Nephron (organoid): ENCODE data around the gene ZSCAN9.

Source experiments
- H3K27ac Mint-ChIP-seq, 3 experiments: 2 replicates each; pipeline ENCODE4 v1.8.0; 2020; ENCODE audit warnings: mixed read lengths in 3 of 3, mild to moderate bottlenecking in 2 of 3, moderate library complexity in 1 of 3
- H3K27me3 Mint-ChIP-seq: 2 replicates; pipeline ENCODE4 v1.8.0; 2021; ENCODE audit warnings: low read depth, mild to moderate bottlenecking, moderate library complexity, mixed read lengths
- H3K36me3 Mint-ChIP-seq: 2 replicates; pipeline ENCODE4 v1.8.0; 2020; ENCODE audit warnings: low read depth, mixed read lengths
- H3K4me1 Mint-ChIP-seq: 2 replicates; pipeline ENCODE4 v1.8.0; 2020; ENCODE audit warnings: mixed read lengths
- H3K4me3 Mint-ChIP-seq, 3 experiments: 2 replicates each; pipeline ENCODE4 v1.8.0; 2020; ENCODE audit warnings: mild to moderate bottlenecking in 3 of 3, mixed read lengths in 3 of 3, moderate library complexity in 2 of 3
- H3K9me3 Mint-ChIP-seq: 2 replicates; pipeline ENCODE4 v1.8.0; 2020; ENCODE audit warnings: mixed read lengths
- TF ChIP-seq, protein P1 (sequence below), 3 experiments: fragments of 200-600 bp; sonication (generic); IDR thresholded peaks; one replicate each; pipeline ENCODE4 v1.5.0; 2021; ENCODE audit warnings: antibody characterized with exemption in 3 of 3; ENCODE audit not compliant: unreplicated experiment in 3 of 3

ZSCAN9 gene

GRCh38 chr6:28254121-28254519 is 29.0 kb downstream of the ZSCAN9 start:
- no peaks in the 10 kb centered on the region for H3K27me3 Mint-ChIP-seq
- peak overlapping the region in 1 of 3 experiments; percentile 38 for H3K4me3 Mint-ChIP-seq
- TF ChIP-seq, protein P1, sequence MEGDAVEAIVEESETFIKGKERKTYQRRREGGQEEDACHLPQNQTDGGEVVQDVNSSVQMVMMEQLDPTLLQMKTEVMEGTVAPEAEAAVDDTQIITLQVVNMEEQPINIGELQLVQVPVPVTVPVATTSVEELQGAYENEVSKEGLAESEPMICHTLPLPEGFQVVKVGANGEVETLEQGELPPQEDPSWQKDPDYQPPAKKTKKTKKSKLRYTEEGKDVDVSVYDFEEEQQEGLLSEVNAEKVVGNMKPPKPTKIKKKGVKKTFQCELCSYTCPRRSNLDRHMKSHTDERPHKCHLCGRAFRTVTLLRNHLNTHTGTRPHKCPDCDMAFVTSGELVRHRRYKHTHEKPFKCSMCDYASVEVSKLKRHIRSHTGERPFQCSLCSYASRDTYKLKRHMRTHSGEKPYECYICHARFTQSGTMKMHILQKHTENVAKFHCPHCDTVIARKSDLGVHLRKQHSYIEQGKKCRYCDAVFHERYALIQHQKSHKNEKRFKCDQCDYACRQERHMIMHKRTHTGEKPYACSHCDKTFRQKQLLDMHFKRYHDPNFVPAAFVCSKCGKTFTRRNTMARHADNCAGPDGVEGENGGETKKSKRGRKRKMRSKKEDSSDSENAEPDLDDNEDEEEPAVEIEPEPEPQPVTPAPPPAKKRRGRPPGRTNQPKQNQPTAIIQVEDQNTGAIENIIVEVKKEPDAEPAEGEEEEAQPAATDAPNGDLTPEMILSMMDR (IDR thresholded peaks at IDR 0.05; ENCODE audit: unreplicated experiment in 3 of 3) = no peak
- no peak overlapping the region for H3K27ac Mint-ChIP-seq
- H3K36me3 Mint-ChIP-seq = peaks cover 4% of the 10 kb centered on the region
- H3K9me3 Mint-ChIP-seq = no peaks in the 10 kb centered on the region
- peaks cover 18% of the 10 kb centered on the region for H3K4me1 Mint-ChIP-seq

GRCh38 chr6:28257042-28257441 is 32.0 kb downstream of the ZSCAN9 start:
- TF ChIP-seq, protein P1 (IDR thresholded peaks at IDR 0.05; ENCODE audit: unreplicated experiment in 3 of 3) = no peak
- H3K36me3 Mint-ChIP-seq = no peaks in the 10 kb centered on the region
- no peak overlapping the region for H3K4me3 Mint-ChIP-seq
- no peaks in the 10 kb centered on the region for H3K27me3 Mint-ChIP-seq
- no peaks in the 10 kb centered on the region for H3K9me3 Mint-ChIP-seq
- peaks cover 8% of the 10 kb centered on the region for H3K4me1 Mint-ChIP-seq
- H3K27ac Mint-ChIP-seq = no peak overlapping the region

DNA sequence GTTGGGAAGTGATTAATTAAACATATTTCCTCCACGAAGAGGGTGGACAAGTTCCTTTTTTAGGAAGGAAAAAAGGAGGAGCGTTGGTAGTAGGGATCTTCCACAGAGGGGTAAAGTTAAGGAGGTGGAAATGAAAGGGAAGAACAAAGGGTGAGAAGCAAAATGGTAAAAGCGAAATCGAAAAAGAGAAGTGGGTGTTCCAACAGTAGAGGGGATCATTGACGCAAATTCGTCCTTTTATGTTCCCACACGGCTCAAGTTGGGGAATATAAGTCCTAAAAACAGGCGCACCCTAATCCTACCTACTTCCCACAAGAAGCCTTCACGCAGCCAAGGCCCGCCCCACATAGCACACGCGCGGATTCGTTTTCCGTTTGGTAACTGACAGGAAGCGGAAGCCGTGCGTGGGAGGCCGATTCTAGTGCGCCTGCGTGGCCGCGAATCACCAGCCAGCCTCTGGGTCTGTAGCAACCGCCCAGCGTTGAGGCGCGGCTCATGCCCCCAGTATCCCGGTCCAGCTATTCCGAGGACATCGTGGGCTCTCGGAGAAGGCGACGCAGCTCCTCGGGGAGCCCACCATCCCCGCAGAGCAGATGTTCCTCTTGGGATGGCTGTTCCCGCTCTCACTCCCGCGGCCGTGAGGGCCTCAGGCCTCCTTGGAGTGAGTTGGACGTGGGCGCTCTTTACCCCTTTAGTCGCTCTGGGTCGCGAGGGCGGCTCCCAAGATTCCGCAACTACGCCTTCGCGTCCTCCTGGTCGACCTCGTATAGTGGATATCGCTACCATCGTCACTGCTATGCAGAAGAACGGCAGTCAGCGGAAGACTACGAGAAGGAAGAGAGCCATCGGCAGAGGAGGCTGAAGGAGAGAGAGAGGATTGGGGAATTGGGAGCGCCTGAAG is 34.1 kb downstream of the ZSCAN9 start, which contains the start of gene NKAPL:
TSS of gene NKAPL (plus strand) at position 421 of the 901 bp plus-strand sequence. CDS start at position 496, 75 bp downstream.
- H3K27me3 Mint-ChIP-seq = no peaks in the 10 kb centered on the region
- H3K27ac Mint-ChIP-seq = no peak within 1 kb of the TSS
- H3K4me3 Mint-ChIP-seq = no peak within 1 kb of the TSS
- no peaks in the 10 kb centered on the region for H3K36me3 Mint-ChIP-seq
- peaks cover 6% of the 10 kb centered on the region for H3K4me1 Mint-ChIP-seq
- TF ChIP-seq, protein P1 (IDR thresholded peaks at IDR 0.05; ENCODE audit: unreplicated experiment in 3 of 3) = no peak
- H3K9me3 Mint-ChIP-seq = no peaks in the 10 kb centered on the region

DNA sequence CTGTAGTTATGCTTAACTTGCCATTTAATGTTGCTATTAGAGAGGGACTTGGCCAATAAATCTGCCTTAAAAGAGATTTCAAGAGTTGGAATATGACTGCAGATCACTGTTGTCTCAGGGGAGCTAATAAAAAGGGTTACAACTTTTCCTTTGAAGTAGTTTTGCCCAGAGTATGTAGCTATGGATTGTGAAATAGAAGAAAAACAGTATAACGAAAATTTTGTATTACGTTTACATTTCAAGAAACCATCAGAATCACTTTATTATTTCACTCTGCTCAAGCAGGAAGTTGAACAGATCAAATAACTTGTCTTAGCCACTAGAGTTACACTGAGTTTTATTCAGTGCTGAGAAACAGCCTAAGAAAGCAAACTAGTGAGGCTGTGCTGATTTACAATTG is 38.8 kb downstream of the ZSCAN9 start:
- Mint-ChIP-seq H3K36me3 (no peaks in the 10 kb centered on the region), H3K4me1 (peaks cover 8% of the 10 kb centered on the region), H3K27me3 (no peaks in the 10 kb centered on the region), H3K4me3 (peak overlapping the region in 2 of 3 experiments; percentile 1 to 43), H3K27ac (peak overlapping the region; percentile 38 to 65 (median 49)), H3K9me3 (no peaks in the 10 kb centered on the region)
- TF ChIP-seq, protein P1 (IDR thresholded peaks at IDR 0.05; ENCODE audit: unreplicated experiment in 3 of 3) = no peak

DNA sequence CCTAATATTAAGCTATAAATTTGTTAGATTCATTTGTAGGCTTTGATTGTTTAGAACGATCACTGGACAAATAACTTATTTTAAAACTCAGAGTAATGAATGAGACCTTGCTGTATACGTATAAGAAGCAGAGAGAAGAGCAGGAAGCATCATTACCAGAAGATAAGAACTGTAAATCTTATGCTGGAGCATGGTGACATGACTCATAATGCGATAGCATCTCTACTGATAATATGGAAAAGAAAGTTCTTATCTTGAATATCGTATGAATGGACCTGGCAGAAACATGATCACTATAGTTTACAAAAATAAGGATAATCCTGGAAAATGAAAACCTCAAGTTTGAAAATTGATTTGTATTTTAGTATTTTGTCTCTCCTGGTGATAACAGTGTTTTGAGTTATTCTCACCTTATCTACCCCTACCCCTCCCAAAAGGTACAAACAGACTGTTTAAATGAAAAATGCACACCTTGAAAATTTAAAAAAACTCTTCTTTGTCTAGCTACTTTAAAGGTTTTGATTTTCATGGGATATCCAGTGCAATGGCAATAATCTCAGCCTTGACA is 39.8 kb downstream of the ZSCAN9 start:
- Mint-ChIP-seq H3K9me3 (no peaks in the 10 kb centered on the region), H3K4me1 (peaks cover 8% of the 10 kb centered on the region), H3K36me3 (no peaks in the 10 kb centered on the region), H3K27me3 (no peaks in the 10 kb centered on the region), H3K27ac (peak overlapping the region in 1 of 3 experiments; percentile 34), H3K4me3 (peak overlapping the region; percentile 24 to 56 (median 55))
- TF ChIP-seq, protein P1 (IDR thresholded peaks at IDR 0.05; ENCODE audit: unreplicated experiment in 3 of 3) = no peak
